ENCODE measurements around the gene ZNRF2. TPM values are rescaled to one million over a fixed set of nuclear protein-coding genes. Genes with fewer than 3 reads are reported as not detected.

Gene ZNRF2
- total and polyA plus RNA-seq, 2 donors (not counting 3 experiments of a cell fraction or from before 2014, with no cell fraction given): 1.4 to 5.9 TPM

DNA sequence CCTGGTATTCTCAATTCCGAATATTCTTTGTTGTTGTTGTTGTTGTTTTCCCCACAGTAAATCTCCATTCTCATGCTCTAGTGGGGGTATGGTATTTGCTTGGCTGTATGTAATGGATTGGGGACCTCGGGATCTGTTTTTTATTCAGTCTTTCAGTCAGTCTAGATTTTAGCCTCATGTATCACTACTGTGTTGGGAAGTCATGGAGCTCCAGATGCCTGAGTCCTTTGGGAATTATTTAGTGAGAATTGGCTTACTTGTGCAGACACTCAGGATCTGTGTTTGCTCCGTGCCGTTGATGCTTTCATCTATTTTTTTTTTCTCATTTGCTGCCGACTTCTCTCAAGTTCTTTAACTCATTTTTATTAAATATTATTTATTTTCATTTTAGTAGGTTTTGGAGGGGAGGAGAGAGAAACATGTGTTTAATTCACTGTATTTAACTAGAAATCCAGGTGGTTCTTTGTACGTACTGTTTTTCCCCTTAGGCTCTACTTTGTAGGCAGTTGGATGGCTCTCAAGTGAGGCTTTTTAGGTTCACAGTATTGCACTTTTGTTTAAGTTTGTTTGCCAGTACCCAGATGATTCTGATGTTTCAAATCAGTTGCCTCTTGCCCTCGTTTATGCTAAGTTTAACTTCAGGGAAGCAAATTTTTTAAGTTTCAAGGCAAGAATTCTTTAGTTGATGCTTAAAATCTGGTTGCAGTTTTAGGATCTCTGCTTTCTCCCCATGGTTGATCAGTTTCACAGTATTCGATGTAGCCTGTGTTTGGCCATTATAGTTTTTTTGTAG, 36.9 kb downstream of the ZNRF2 start:
- no TSS peak for BruUV-seq (replicated peaks)
- Histone ChIP-seq H3K36me3 (ENCODE audit: control insufficient read depth in 2 of 2, extremely low read depth in 1 of 2, insufficient read depth in 2 of 2, low read length in 2 of 2) (no peaks in the 10 kb centered on the region), H3K9me1 (replicated peaks; ENCODE audit: control insufficient read depth, extremely low read depth, insufficient read depth, low read length) (no peaks in the 10 kb centered on the region), H3K4me2 (ENCODE audit: insufficient read depth, low read length) (no peak overlapping the region), H2AFZ (ENCODE audit: low read depth, low read length) (no peak overlapping the region), H3K4me1 (ENCODE audit: control insufficient read depth, extremely low read depth, insufficient read depth, low read length) (no peaks in the 10 kb centered on the region), H3K9ac (replicated peaks; ENCODE audit: extremely low read depth, insufficient read depth, low read length) (no peak overlapping the region), H3K9me3 (replicated peaks; ENCODE audit: control insufficient read depth, insufficient read depth, low read length) (no peaks in the 10 kb centered on the region), H3K79me2 (ENCODE audit: control insufficient read depth, insufficient read depth, low read length) (no peaks in the 10 kb centered on the region), H4K20me1 (replicated peaks; ENCODE audit: control insufficient read depth, extremely low read depth, insufficient read depth, low read length) (no peaks in the 10 kb centered on the region), H3K27me3 (ENCODE audit: control insufficient read depth in 2 of 2, insufficient read depth in 2 of 2, low read length in 2 of 2) (no peaks in the 10 kb centered on the region), H3K4me3 (replicated peaks in 1 of 3; ENCODE audit: insufficient read depth in 1 of 3, low read depth in 1 of 3, low read length in 3 of 3) (no peak overlapping the region), H3K27ac (ENCODE audit: insufficient read depth, low read depth, low read length) (no peak overlapping the region)
- ChIA-PET CTCF (no interaction called here), POLR2A (no interaction called here)
- FAIRE-seq: no peak
- dilution Hi-C loops (cut with MboI; ENCODE audit: extremely low pct_ligation_motif_present, low sequenced_read_pairs): no loop called here
- DNase-seq (ENCODE audit: low read depth, low spot score): no peak
- no peak for TF ChIP-seq JUN (IDR thresholded peaks at IDR 0.05; ENCODE audit: borderline replicate concordance, insufficient read depth, insufficient read length, low read depth)
- intact Hi-C loops (cut with micrococcal nuclease): no loop called here

DNA sequence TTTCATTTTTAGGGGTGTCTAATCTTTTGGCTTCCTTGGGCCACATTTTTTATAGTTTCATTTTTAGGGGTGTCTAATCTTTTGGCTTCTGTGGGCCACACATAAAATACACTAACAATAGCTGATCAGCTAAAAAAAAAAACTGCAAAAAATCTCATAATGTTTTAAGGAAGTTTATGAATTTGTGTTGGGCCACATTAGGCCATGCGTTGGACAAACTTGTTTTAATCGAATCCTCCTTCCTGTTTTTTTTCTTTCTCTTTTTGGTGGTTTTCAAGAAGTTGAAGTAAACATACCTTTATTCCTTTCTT, 37.4 kb downstream of the ZNRF2 start:
- no peak overlapping the region for H2AFZ ChIP-seq (ENCODE audit: low read depth, low read length)
- no peak overlapping the region for H3K9ac ChIP-seq (replicated peaks; ENCODE audit: extremely low read depth, insufficient read depth, low read length)
- H3K4me1 ChIP-seq (ENCODE audit: control insufficient read depth, extremely low read depth, insufficient read depth, low read length): no peaks in the 10 kb centered on the region
- H3K36me3 ChIP-seq (ENCODE audit: control insufficient read depth in 2 of 2, extremely low read depth in 1 of 2, insufficient read depth in 2 of 2, low read length in 2 of 2): no peaks in the 10 kb centered on the region
- no peaks in the 10 kb centered on the region for H4K20me1 ChIP-seq (replicated peaks; ENCODE audit: control insufficient read depth, extremely low read depth, insufficient read depth, low read length)
- no peak overlapping the region for H3K4me2 ChIP-seq (ENCODE audit: insufficient read depth, low read length)
- no peaks in the 10 kb centered on the region for H3K9me3 ChIP-seq (replicated peaks; ENCODE audit: control insufficient read depth, insufficient read depth, low read length)
- TF ChIP-seq EZH2 (IDR thresholded peaks at IDR 0.05; ENCODE audit: borderline replicate concordance, low read depth, low read length, severe bottlenecking) (no peak), MAX (IDR thresholded peaks at IDR 0.05; ENCODE audit: insufficient read depth, insufficient read length) (no peak), POLR2AphosphoS5 (IDR thresholded peaks at IDR 0.05; ENCODE audit: insufficient read depth, low read depth, low read length) (no peak), GATA2 (IDR thresholded peaks at IDR 0.05; ENCODE audit: insufficient read depth, insufficient read length, low read depth, low read length) (no peak), FOS (IDR thresholded peaks at IDR 0.05; ENCODE audit: borderline replicate concordance, insufficient read depth, low read length) (no peak), MYC (IDR thresholded peaks at IDR 0.05; ENCODE audit: low read depth, low read length) (no peak), POLR2A (IDR thresholded peaks at IDR 0.05; ENCODE audit: low read depth, low read length) (no peak), CTCF (IDR thresholded peaks at IDR 0.05; ENCODE audit: extremely low read depth in 1 of 2, insufficient read depth in 1 of 2, low read depth in 1 of 2, low read length in 2 of 2) (no peak), JUN (IDR thresholded peaks at IDR 0.05; ENCODE audit: borderline replicate concordance, insufficient read depth, insufficient read length, low read depth) (no peak)
- FAIRE-seq (no peak), DNase-seq (ENCODE audit: low read depth, low spot score) (no peak)
- no peaks in the 10 kb centered on the region for H3K79me2 ChIP-seq (ENCODE audit: control insufficient read depth, insufficient read depth, low read length)
- no peaks in the 10 kb centered on the region for H3K27me3 ChIP-seq (ENCODE audit: control insufficient read depth in 2 of 2, insufficient read depth in 2 of 2, low read length in 2 of 2)
- H3K9me1 ChIP-seq (replicated peaks; ENCODE audit: control insufficient read depth, extremely low read depth, insufficient read depth, low read length): no peaks in the 10 kb centered on the region
- intact Hi-C loops (cut with micrococcal nuclease) (no loop called here), dilution Hi-C loops (cut with MboI; ENCODE audit: extremely low pct_ligation_motif_present, low sequenced_read_pairs) (no loop called here)
- no peak overlapping the region for H3K27ac ChIP-seq (ENCODE audit: insufficient read depth, low read depth, low read length)
- POLR2A ChIA-PET: interaction anchor here (0.7 kb wide), 1 partner anchor 1854 kb away, joined by 3 read pairs; no protein-coding TSS in a partner anchor
- BruUV-seq (replicated peaks): no TSS peak
- CTCF ChIA-PET: interaction anchor here (1.4 kb wide), 1 partner anchor 10 kb away, joined by 3 read pairs; no protein-coding TSS in a partner anchor
- no peak overlapping the region for H3K4me3 ChIP-seq (replicated peaks in 1 of 3; ENCODE audit: insufficient read depth in 1 of 3, low read depth in 1 of 3, low read length in 3 of 3)

Data from endothelial cell of umbilical vein (primary cell).